ENCODE measurements around the gene TMEM237.

Gene TMEM237

GRCh38 chr2:201639205-201639604, 4.1 kb downstream of the TMEM237 start:
- TF ChIP-seq POLR2AphosphoS5 (IDR thresholded peaks at IDR 0.05; ENCODE audit: low read depth, low read length) = no peak
- no peak for TF ChIP-seq SIN3A (IDR thresholded peaks at IDR 0.05; ENCODE audit: borderline replicate concordance, insufficient read depth, low read length)
- no peak for TF ChIP-seq REST (IDR thresholded peaks at IDR 0.05; ENCODE audit: insufficient read depth in 1 of 2, low read depth in 2 of 2, low read length in 2 of 2)

- TF ChIP-seq SIN3A (IDR thresholded peaks at IDR 0.05; ENCODE audit: borderline replicate concordance, insufficient read depth, low read length) (no peak), POLR2AphosphoS5 (IDR thresholded peaks at IDR 0.05; ENCODE audit: low read depth, low read length) (no peak)
Observed at GRCh38 chr2:201638326-201638725, 5.0 kb downstream of the TMEM237 start.

GRCh38 chr2:201633661-201634249, 9.5 kb downstream of the TMEM237 start:
- TF ChIP-seq SIN3A (IDR thresholded peaks at IDR 0.05; ENCODE audit: borderline replicate concordance, insufficient read depth, low read length) (no peak), REST (IDR thresholded peaks at IDR 0.05; ENCODE audit: insufficient read depth in 1 of 2, low read depth in 2 of 2, low read length in 2 of 2) (no peak), FOXP2 (optimal IDR thresholded peaks at IDR 0.05; ENCODE audit: borderline replicate concordance, extremely low read depth, extremely low read length, insufficient read depth) (no peak), POLR2AphosphoS5 (IDR thresholded peaks at IDR 0.05; ENCODE audit: low read depth, low read length) (no peak), TAF1 (IDR thresholded peaks at IDR 0.05; ENCODE audit: borderline replicate concordance, insufficient read depth, low read length) (no peak)

- TF ChIP-seq FOXP2 (optimal IDR thresholded peaks at IDR 0.05; ENCODE audit: borderline replicate concordance, extremely low read depth, extremely low read length, insufficient read depth) = no peak
- no peak for TF ChIP-seq TAF1 (IDR thresholded peaks at IDR 0.05; ENCODE audit: borderline replicate concordance, insufficient read depth, low read length)
- no peak for TF ChIP-seq POLR2AphosphoS5 (IDR thresholded peaks at IDR 0.05; ENCODE audit: low read depth, low read length)
- TF ChIP-seq REST (IDR thresholded peaks at IDR 0.05; ENCODE audit: insufficient read depth in 1 of 2, low read depth in 2 of 2, low read length in 2 of 2) = no peak
- TF ChIP-seq SIN3A (IDR thresholded peaks at IDR 0.05; ENCODE audit: borderline replicate concordance, insufficient read depth, low read length) = no peak
Observed at GRCh38 chr2:201631041-201631440, 12.3 kb downstream of the TMEM237 start.

GRCh38 chr2:201630577-201630976, 12.7 kb downstream of the TMEM237 start:
- TF ChIP-seq FOXP2 (optimal IDR thresholded peaks at IDR 0.05; ENCODE audit: borderline replicate concordance, extremely low read depth, extremely low read length, insufficient read depth) = no peak
- no peak for TF ChIP-seq POLR2AphosphoS5 (IDR thresholded peaks at IDR 0.05; ENCODE audit: low read depth, low read length)
- no peak for TF ChIP-seq SIN3A (IDR thresholded peaks at IDR 0.05; ENCODE audit: borderline replicate concordance, insufficient read depth, low read length)
- no peak for TF ChIP-seq REST (IDR thresholded peaks at IDR 0.05; ENCODE audit: insufficient read depth in 1 of 2, low read depth in 2 of 2, low read length in 2 of 2)
- no peak for TF ChIP-seq TAF1 (IDR thresholded peaks at IDR 0.05; ENCODE audit: borderline replicate concordance, insufficient read depth, low read length)
